NOMO-1 treated with DMSO at 0.1 percent for 48 hours (cell line): ENCODE results near the gene TCN1.
"Not testable (repeated sequence)": the region's sequence is repeated elsewhere in the genome, so short reads cannot be mapped to it uniquely, and the experiment has no call there.

ENCODE experiments used
- DNase-seq: peaks from one replicate; lab custom pipeline; 2025; ENCODE audit not compliant: unreplicated experiment; lab: John Stamatoyannopoulos, UW

Gene TCN1

GRCh38 chr11:59857439-59858434 lies 8.6 kb downstream of the TCN1 start:
- DNase-seq = no peak

DNA sequence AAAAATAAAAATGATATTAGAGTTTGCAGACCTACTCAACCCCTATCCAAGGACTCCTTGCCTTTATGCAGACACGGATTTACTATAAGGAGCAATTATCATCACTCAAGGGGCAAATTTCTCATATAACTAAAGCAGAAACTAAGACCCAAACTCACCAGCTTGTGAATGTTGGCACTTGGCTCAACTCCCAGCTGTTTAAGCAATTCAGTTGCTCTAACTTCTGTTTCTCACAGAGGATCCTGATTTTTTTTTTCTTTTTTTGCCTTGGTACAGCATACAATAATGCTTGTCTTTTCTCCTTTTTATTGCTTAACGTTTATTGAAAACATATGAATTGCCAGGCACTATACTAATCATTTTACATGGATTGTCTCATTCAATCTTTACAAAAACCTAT lies 11.4 kb downstream of the TCN1 start:
- no peak for DNase-seq

GRCh38 chr11:59851416-59851815 lies 14.9 kb downstream of the TCN1 start:
- not testable (repeated sequence) for DNase-seq

GRCh38 chr11:59849551-59849950 lies 16.7 kb downstream of the TCN1 start:
- DNase-seq = not testable (repeated sequence)

DNA sequence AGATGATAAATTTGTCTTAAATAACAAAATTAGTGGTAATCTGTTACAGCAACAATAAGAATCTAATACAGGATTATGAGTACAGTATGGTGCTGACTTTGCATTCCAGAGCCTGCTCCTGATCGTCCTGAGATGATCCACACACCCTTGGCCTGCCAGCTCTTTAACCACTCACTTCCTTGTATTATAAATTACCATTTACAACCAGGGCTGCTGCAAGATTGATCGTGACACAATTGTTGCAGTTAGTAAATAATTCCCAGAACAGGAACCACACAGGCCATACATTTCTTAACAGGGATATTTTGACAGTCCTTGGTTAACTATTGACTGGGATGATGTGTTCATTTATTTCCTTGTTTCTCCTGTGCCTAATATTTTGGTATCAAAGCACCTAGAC lies 17.2 kb downstream of the TCN1 start:
- peak; percentile 22 for DNase-seq

DNA sequence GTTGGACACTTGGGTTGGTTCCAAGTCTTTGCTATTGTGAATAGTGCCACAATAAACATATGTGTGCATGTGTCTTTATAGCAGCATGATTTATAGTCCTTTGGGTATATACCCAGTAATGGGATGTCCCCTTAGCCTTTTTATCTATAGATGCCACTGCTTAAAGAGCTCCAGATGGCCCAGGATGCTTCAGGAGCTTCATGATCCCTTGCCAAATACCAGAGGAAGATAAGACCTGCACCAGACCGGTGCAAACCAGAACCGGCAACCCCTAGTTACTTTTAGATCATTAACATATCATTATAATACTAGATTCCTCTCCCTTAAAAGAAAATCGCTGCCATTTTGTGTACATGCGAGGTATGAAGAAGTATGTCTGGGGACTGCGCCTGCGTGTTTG lies 17.8 kb downstream of the TCN1 start:
- DNase-seq = not testable (repeated sequence)

DNA sequence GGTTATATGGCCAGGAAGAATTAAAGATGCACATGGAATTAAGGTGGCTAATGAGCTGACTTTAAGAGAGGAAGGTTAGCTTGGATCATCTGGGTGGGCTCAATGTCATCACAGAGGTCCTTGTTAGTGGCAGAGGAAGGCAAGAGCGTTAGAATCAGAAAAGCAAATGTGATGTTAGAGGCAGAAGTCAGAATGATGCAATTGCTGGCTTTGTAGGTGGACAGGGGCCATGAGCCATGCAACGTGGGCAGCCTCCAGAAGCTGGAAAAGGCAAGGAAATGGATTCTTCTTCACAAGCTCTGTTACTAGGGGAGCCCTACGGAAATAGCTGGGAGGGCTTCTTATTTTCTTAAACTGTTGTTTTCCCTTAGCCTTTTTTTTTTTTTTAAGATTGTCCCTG lies 18.7 kb downstream of the TCN1 start:
- no peak for DNase-seq

GRCh38 chr11:59846556-59846955 lies 19.7 kb downstream of the TCN1 start:
- DNase-seq = no peak

GRCh38 chr11:59845399-59845798 lies 20.9 kb downstream of the TCN1 start, which contains the start of gene CBLIF:
Gene CBLIF, minus strand, starts transcription at chr11:59845499. Its CDS starts 46 bp downstream, at chr11:59845453.
- DNase-seq = no peak

DNA sequence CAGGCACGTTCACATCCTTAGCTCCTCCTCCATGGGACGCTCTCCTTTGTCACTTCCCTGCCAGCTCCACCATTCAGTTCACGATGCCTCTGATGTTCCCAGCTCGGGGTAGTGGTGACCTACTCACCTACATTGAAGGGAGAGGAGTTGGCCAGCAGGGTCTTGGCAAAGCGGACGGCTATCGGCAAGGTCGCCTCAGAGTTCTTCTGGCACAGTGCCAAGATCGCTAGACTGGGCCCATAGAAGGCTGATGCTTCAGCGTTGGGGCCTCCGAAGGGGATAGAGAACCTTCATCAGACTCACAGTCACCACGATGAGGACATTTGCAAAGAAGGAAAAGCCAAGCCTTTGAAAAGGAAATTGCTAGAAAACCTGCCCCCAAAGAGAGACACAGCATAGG lies 24.0 kb downstream of the TCN1 start:
- DNase-seq = no peak

GRCh38 chr11:59841514-59841913 lies 24.8 kb downstream of the TCN1 start:
- no peak for DNase-seq

DNA sequence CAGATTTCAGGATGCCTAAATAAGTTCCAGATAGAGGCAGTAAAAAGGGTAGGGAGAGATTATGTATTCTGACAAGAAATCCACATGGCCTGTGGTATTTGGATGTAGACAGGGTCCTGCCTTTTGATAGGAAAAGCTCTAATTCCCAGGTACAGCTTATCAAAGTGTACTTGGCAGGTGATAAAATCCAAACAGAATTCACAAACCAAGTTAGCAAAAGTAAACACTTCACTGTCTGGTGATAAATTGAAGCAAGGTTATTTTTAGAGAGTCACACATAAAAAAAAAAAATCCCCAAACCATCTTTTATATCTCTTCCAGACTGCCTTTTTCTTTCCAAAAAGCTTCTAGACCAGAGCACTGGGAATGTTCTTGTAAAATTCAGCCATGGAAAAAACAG lies 26.7 kb downstream of the TCN1 start:
- no peak for DNase-seq

- DNase-seq = peak; percentile 40
These were observed 32.7 kb downstream of the TCN1 start for GRCh38 chr11:59833602-59834001.

- peak; percentile 40 for DNase-seq
These were observed 36.9 kb downstream of the TCN1 start for GRCh38 chr11:59829358-59829757.

GRCh38 chr11:59822989-59823566 lies 43.2 kb downstream of the TCN1 start:
- DNase-seq = peak; percentile 85

DNA sequence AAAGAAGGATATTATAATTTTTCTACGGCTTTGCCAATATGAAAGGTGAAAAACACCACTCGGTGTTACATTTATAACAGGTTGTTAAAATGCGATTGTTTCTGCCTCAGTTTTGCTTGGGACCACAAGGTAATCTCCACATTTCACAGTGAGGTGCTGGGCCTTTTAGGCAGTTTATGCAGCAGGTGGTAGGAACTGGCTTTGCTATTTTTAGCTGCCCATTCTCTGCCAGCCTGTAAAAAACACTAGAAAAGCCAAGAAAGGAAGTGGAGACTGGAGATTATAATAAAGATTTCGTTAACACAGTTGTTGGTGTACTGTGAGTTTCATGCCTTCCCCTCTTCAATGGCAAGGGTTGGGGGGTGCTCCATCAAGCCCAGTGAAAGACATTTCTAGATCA lies 47.7 kb downstream of the TCN1 start:
- peak; percentile 64 for DNase-seq

- not testable (repeated sequence) for DNase-seq
These were observed 49.9 kb downstream of the TCN1 start for GRCh38 chr11:59816434-59816833.

DNA sequence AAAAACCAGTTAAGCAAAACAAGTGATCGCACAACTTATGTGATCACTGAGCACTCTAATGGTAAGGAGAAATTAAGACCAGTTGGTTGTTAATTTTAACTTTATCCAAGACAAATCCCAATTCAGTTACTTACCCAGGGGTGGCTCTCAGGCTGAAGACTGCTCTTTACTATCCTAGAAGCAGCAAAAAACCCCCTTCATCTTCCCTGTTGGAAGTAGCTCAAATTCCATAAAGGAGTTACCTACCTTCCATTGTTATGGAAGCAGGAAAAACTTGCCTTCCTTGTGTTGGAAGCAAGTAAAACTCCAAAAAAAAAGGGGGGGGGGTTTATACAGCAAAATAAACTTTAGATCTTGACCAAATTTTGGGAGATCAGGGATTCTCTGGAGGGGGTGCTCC lies 50.5 kb downstream of the TCN1 start:
- no peak for DNase-seq

DNA sequence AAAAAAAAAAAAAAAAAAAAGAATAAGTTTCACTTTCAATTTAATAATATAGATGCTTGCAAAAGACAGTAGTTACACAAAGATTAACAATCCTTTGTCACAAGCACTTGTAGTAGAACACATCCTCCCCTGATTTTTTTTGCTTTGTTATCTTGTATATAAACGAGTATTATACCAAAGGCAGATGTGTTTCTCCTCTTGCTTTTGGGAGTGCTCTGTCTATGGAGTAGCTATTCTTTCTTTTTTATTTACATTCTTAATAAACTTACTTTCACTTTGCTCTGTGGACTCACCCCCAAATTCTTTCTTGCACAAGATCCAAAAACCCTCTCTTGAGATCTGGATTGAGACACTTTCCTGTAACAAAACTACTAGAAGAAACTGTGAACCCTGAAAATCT lies 52.3 kb downstream of the TCN1 start:
- peak; percentile 39 for DNase-seq

- DNase-seq = no peak
These were observed 52.9 kb downstream of the TCN1 start for GRCh38 chr11:59813364-59813763.

GRCh38 chr11:59812220-59812619 lies 54.1 kb downstream of the TCN1 start:
- DNase-seq = no peak

GRCh38 chr11:59810911-59811259 lies 55.4 kb downstream of the TCN1 start:
- no peak for DNase-seq
